ENCODE measurements around the gene ACOX3. TPM values are rescaled to one million over a fixed set of nuclear protein-coding genes. Genes with fewer than 3 reads are reported as not detected.
"Not testable (repeated sequence)": the region's sequence is repeated elsewhere in the genome, so short reads cannot be mapped to it uniquely, and the experiment has no call there.

The ACOX3 gene
- total RNA-seq = 34.8 to 51.6 TPM (median 44.0 TPM) in 3 replicates
- long read RNA-seq, transcript ACOX3-203 (18 exons, 2,253 nt) = major isoform, 64 of 131 reads
- long read RNA-seq, transcript ACOX3-201 (18 exons, 2,860 nt) = minor isoform, 6 of 131 reads
- long read RNA-seq, partial matches to known transcripts = 7 of 131 reads
- long read RNA-seq, other reads (novel, unspliced or antisense) = 50 of 131 reads

DNA sequence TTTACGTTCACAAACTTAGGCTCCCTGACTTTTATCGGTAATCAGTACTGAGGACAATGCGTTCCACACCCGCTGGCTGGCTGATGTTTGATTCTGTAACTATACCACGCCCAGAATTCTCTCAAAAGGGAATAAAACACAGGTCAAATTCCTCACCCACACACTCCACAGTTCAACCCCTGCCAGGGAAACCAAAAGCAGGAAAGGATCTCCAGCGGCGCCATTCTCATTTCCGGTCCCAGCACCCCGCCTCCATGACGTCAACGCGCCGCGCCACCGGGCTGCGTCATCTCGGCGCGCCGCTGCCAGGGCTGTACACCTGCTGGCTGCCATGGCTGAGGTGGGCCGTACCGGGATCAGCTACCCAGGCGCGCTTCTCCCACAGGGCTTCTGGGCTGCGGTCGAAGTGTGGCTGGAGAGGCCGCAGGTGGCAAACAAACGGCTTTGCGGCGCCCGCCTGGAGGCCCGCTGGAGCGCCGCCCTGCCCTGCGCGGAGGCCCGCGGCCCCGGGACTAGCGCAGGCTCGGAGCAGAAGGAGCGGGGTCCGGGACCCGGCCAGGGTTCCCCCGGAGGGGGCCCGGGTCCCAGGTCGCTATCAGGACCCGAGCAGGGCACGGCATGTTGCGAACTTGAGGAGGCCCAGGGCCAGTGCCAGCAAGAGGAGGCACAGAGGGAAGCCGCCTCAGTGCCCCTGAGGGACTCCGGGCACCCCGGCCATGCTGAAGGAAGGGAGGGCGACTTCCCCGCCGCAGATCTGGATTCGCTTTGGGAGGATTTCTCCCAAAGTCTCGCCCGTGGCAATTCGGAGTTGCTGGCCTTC is at the start of gene ACOX3, which contains the start of gene TRMT44:
TSS of gene ACOX3 (minus strand) at position 232 of the 820 bp plus-strand sequence. CDS start 24,202 bp downstream, outside the sequence.
TSS of gene TRMT44 (plus strand) at position 286 of the 820 bp plus-strand sequence. CDS start at position 332, 46 bp downstream.
- Mint-ChIP-seq H3K9me3 (ENCODE audit: low read depth) (no peaks in the 10 kb centered on the region), H3K4me3 (ENCODE audit: unreplicated experiment) (peak within 1 kb of the TSS; percentile 94), H3K36me3 (ENCODE audit: low read depth) (no peaks in the 10 kb centered on the region), H3K27ac (ENCODE audit: unreplicated experiment) (peak within 1 kb of the TSS; percentile 100), H3K4me1 (ENCODE audit: low read depth) (peaks cover 57% of the 10 kb centered on the region), H3K27me3 (ENCODE audit: low read depth) (no peaks in the 10 kb centered on the region)
- no peak for DNase-seq (ENCODE audit: low spot score)
- TF ChIP-seq, protein P1, sequence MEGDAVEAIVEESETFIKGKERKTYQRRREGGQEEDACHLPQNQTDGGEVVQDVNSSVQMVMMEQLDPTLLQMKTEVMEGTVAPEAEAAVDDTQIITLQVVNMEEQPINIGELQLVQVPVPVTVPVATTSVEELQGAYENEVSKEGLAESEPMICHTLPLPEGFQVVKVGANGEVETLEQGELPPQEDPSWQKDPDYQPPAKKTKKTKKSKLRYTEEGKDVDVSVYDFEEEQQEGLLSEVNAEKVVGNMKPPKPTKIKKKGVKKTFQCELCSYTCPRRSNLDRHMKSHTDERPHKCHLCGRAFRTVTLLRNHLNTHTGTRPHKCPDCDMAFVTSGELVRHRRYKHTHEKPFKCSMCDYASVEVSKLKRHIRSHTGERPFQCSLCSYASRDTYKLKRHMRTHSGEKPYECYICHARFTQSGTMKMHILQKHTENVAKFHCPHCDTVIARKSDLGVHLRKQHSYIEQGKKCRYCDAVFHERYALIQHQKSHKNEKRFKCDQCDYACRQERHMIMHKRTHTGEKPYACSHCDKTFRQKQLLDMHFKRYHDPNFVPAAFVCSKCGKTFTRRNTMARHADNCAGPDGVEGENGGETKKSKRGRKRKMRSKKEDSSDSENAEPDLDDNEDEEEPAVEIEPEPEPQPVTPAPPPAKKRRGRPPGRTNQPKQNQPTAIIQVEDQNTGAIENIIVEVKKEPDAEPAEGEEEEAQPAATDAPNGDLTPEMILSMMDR (IDR thresholded peaks at IDR 0.05) = no peak

DNA sequence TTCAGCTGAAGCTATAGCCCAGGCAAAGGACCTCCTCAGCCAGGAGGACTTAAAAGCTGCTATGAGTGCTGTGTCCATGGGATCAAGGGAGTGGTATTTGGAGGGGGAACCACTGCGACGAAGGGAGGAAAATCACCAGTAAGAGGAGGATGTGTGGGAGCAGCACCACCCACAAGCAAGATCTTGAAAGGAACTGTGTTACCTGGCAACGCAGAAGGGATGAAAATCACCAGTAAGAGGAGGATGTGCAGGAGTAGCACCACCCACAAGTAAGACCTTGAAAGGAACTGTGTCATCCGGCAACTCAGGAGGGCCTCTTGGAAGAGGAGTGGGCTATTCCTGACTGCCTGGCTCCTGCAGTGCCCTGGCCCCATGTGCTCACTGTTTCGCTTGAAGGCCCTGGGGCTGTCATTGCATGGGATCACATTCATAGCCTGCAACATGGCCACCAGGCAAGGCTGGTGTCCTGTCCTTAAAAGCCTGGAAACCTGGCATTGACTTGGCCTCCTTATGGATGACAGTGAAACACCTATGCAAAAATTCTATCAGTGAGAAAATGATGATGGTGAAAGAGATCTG is 48.4 kb upstream of the ACOX3 start:
- TF ChIP-seq, protein P1 (IDR thresholded peaks at IDR 0.05) = no peak
- H3K27me3 Mint-ChIP-seq (ENCODE audit: low read depth) = no peaks in the 10 kb centered on the region
- DNase-seq (ENCODE audit: low spot score) = no peak
- H3K4me1 Mint-ChIP-seq (ENCODE audit: low read depth) = no peaks in the 10 kb centered on the region
- H3K36me3 Mint-ChIP-seq (ENCODE audit: low read depth) = no peaks in the 10 kb centered on the region
- H3K4me3 Mint-ChIP-seq (ENCODE audit: unreplicated experiment) = no peak overlapping the region
- no peak overlapping the region for H3K27ac Mint-ChIP-seq (ENCODE audit: unreplicated experiment)
- H3K9me3 Mint-ChIP-seq (ENCODE audit: low read depth) = no peaks in the 10 kb centered on the region

DNA sequence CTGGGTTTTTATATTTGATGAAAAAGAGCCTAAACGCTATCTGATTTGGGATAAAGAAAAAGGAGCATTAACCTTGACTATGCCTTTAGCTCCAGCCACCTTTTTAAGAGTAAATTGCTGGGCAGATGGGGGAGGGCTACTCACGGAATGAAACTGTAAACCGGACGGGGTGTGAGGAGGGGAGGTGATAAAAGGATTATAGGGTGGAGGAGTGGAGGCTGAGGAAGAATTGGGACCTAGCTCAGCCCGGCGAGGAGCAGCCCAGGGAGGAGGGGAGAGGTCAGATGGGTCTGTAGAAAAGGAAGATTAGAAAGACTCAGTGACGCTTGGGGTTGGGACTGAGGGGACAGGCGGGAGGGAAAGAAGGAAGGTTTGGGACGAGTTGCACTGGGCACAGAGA is 46.1 kb upstream of the ACOX3 start:
- H3K4me3 Mint-ChIP-seq (ENCODE audit: unreplicated experiment); H3K36me3 Mint-ChIP-seq (ENCODE audit: low read depth); H3K4me1 Mint-ChIP-seq (ENCODE audit: low read depth); H3K9me3 Mint-ChIP-seq (ENCODE audit: low read depth); H3K27ac Mint-ChIP-seq (ENCODE audit: unreplicated experiment); DNase-seq (ENCODE audit: low spot score); H3K27me3 Mint-ChIP-seq (ENCODE audit: low read depth): not testable (repeated sequence)

DNA sequence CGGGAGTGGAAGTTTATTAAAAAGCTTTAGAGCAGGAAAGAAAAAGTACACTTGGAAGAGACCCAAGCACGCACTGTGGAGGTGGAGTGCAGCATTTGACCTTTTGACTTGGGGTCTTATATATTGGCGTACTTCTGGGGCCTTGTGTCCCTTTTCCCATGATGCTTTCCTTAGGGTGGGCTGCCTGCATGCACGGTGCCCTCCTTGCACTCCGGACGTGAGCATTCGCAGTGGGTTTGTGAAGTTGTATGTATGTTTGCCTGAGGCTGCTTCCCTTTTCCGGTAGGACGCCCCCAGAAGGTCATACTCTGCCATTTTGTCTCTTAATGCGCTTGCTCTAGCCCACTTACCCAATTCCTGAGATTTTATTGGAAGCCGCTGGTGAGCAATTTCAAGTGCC is 39.7 kb upstream of the ACOX3 start:
- no peaks in the 10 kb centered on the region for H3K9me3 Mint-ChIP-seq (ENCODE audit: low read depth)
- H3K4me3 Mint-ChIP-seq (ENCODE audit: unreplicated experiment) = no peak overlapping the region
- no peak for DNase-seq (ENCODE audit: low spot score)
- no peaks in the 10 kb centered on the region for H3K27me3 Mint-ChIP-seq (ENCODE audit: low read depth)
- H3K27ac Mint-ChIP-seq (ENCODE audit: unreplicated experiment) = no peak overlapping the region
- TF ChIP-seq, protein P1 (IDR thresholded peaks at IDR 0.05) = no peak
- peaks cover 11% of the 10 kb centered on the region for H3K36me3 Mint-ChIP-seq (ENCODE audit: low read depth)
- H3K4me1 Mint-ChIP-seq (ENCODE audit: low read depth) = no peaks in the 10 kb centered on the region

DNA sequence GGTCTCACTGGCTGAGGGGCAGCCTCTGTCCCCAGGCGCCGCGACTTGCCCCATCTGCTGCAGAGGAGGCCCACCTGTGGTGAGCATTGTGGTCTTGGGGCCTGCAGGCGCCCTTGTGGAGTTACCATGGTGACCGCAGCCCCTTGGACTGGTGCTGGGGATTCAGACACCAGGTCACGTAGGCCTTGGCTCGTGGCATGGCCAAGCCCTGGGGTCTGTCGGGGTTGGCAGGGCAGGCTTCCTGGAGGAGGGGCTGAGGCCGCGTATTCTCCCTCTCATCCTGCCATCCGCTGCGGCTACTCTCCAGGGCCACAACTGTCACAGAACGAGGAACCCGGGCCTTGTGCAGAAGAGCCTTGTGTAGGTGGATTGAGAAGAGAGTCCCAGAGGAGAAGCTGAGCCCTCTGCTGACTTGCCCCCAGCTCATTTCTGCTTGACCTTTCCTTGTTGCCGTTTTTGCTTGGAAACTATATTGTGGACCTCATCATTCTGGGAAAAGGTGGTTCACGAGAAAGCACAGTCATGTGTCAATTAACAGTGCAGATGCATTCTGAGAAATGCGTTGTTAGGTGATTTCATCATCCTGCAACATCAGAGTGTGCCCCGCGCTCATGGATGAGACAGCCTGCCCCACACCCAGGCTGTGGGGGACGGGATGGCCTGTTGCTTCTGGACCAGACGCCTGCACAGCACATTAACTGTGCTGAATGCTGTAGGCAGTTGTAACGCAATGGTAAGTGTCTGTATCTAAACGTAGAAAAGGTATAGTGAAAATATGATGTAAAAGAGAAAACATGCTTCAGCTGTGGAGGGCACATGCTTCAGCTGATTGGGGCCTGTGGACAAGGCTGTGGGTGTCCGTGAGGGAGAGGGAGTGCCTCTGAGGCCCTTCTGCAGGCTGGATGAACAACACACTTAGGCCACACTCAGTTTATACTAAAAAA is 38.5 kb upstream of the ACOX3 start:
- TF ChIP-seq, protein P1 (IDR thresholded peaks at IDR 0.05) = no peak
- Mint-ChIP-seq H3K27ac (ENCODE audit: unreplicated experiment) (peak overlapping the region; percentile 45), H3K27me3 (ENCODE audit: low read depth) (no peaks in the 10 kb centered on the region), H3K4me1 (ENCODE audit: low read depth) (no peaks in the 10 kb centered on the region), H3K9me3 (ENCODE audit: low read depth) (no peaks in the 10 kb centered on the region), H3K36me3 (ENCODE audit: low read depth) (peaks cover 11% of the 10 kb centered on the region), H3K4me3 (ENCODE audit: unreplicated experiment) (no peak overlapping the region)
- DNase-seq (ENCODE audit: low spot score) = no peak

Measured in chondrocyte (in vitro differentiated cells).